ENCODE measurements around the gene SCAPER.
"Not testable (repeated sequence)": the region's sequence is repeated elsewhere in the genome, so short reads cannot be mapped to it uniquely, and the experiment has no call there.

SCAPER gene

DNA sequence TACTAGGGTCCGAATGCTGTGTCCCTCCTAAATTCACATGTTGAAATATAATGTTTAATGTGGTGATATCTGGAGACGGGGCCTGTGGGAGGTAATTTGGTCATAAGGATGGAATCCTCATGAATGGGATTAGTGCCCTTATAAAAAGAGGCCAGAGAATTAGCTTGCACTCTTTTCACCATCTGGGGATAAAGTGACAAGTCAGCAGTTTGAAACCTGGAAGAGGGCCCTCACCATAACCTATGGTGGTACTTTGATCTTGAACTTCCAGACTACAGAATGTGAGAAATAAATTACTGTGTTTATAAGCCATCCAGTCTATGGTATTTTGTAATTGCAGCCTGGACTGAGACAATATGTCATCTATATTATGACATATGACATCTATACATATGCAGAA is 436.4 kb downstream of the SCAPER start:
- DNase-seq = no peak

DNA sequence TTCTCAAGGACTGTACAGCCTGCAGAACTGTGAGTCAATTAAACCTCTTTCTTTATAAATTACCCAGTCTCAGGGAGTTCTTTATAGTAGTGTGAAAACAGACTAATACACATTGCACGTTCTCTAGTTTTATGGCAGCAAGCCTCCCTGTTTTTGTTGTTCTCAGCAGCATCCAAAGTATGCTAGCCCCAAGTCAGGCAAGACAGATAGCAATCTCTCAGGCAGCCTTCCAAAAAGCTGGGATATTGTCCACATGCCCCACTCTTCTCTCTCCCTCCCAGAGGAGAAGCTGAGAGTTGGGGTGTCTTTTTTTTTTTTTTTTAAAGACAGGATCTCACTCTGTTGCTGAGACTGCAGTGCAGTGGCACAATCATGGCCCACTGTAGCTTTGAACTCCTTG is 438.0 kb downstream of the SCAPER start:
- no peak for DNase-seq

DNA sequence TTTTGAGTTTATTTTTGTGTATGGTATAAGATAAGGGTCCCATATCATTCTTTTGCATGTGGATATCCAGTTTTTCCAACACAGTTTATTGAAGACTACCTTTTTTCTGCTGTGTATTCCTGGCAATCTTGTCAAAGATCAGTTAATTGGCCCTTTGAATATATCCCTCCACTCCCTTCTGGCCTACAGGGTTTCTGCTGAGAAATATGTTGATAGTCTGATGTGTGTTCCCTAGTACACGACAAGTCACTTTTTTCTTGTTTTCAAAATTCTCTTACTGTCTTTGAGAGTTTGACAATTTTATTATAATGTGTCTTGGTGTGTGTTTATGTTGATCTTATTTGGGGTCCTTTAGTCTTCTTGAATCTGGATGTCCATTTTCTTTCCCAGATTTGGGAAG is 439.4 kb downstream of the SCAPER start:
- no peak for DNase-seq

DNA sequence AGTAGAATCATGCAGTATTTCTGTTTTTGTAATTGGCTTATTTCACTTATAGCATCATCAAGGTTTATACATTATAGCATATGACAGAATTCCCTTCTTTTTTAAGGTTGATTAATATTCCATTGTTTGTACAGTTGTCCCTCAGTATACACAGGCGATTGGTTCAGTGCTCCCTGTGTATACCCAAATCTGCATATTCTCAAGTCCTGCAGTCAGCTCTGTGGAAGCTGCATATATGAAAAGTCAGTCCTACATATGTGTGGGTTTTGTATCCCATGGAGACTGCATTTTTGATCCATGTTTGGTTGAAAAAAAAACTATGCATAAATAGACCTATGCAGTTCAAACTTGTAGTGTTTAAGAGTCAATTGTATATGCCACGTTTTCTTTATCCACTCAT is 440.9 kb downstream of the SCAPER start:
- no peak for DNase-seq

DNA sequence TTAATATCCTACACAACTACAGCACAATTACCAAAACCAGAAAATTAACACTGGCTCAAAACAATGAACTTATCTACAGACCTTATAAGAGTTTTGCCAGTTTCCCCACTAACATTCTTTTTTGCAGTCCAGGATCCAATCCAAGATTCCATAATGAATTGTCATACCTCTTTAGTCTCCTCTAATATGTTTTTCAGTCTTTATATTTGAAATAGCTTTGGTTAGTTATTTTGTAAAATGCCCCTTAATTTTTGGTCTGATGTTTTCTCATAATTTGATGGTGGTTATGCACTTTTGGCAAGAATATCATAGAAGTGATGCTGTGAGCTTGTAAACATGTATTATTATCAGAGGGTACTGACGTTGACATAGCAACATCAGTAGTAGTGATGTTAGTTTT is 444.3 kb downstream of the SCAPER start:
- no peak for DNase-seq

DNA sequence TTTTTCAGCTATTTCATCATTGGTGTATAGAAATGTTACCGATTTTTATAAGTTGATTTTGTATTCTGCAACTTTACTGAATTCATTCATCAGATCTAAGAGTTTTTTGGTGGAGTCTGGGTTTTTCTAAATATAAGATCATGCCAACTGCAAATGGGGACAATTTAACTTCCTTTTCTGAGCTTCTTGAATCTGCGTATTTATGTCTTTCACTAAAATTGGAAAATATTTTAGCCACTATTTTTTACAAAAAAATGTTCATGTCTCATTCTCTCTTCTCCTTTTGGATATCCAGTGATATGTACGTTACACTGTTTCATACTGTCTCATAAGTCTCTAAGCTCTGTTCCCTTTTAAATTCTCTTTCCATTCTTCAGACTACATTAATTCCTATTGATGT is 444.8 kb downstream of the SCAPER start:
- no peak for DNase-seq

DNA sequence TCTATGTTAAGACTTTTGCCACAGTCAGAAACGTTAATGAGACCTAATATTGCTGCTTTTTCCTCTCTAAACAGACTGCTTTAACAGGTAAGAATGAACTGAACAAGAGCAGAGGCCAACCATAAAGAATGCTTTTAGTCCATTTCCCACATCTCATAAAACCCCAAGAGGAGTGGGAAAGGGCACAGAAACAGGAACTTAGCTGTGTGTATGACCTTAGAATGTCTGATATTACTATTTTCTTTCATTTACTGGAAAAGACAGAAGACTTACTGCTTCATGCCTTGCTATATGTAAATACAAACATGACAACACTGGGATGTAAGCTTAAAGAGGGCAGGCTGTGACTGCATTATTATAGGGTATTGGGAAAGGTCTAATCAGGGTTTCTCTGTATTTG is 453.6 kb downstream of the SCAPER start:
- DNase-seq = no peak

DNA sequence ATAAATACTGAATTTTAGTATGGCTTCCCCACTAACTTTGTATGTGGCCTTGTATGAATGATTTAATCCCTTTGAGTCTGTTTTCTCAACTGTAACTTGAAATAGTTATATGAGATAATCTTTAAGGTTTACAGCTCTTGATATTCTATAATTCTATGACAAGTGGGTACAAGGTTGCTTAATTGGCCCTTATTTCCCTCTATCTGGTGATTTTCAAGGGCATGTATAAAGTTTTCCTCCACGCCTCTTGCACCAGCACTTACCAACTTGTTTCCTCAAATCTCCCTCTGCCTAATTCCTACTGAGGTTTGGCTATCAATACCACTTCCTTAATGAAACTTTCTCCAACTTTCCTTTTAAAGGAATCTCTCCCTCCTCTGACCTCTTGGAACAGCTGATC is 455.7 kb downstream of the SCAPER start:
- no peak for DNase-seq

DNA sequence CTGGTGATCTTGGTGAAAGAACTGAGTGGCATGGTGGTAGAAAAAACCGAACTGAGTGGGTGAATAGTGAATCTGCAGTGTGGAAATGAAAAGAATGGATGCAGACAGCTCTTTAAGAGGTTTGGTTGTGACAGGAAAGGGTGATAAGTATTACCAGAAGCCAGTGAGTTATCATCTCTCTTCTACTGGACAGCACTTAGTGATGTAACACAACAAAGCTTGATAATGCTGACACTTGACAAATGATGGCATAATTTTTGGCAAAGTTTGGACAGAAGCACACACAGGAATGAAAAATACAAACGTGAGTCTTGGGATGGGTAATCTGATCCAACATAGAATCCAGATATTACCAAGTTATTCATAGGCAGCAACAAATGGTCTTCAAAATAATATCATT is 456.4 kb downstream of the SCAPER start:
- DNase-seq = no peak

GRCh38 chr15:76447728-76448441 is 457.3 kb downstream of the SCAPER start:
- no peak for DNase-seq

GRCh38 chr15:76440441-76440840 is 464.7 kb downstream of the SCAPER start:
- no peak for DNase-seq

DNA sequence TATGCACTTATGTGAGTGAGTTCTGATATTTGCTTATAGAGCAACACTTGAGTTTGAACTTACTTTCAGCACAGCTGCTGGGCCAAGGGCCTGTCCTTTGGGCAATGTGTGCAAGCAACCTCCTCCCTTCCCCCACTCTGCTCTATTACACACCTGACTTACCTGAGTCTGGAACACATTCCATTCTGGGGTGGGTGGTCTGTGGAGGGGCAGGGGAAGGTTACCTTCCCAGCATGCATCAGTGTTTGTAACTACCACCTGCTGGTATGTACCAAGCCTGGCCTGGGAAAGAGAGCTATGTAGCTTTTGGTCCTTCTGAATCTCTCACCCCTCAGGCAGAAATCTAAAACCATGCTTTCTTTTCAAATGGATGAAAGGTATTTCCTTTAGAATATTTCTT is 465.6 kb downstream of the SCAPER start:
- no peak for DNase-seq

DNA sequence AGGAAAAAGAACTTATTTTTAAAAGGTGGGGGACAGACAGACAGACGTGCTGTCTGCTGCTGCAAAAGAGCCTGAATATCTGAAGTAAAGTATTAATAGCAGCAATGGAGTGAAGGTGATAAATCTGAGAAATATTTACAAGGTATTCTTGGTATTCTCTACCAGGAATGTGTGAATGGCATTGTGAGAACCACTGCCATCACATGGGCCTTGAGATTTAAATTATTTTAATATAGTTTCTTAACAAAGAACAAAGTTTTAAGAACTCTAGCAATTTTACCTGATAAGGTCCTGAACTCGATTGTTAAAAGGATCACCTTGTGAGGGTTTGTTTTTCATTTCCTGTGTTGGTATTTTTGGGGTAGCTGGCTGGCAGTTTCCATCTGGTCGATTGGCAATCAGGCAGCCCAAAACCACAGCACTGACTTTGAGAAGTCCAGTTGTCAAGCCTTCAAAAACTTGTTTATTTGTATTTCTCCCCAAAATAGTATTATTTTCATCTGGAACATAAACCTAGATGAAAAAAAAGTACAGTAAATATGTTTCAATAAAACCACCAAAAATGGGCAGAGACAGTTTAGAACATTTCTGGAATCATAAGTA is 471.2 kb downstream of the SCAPER start:
- DNase-seq = no peak

- not testable (repeated sequence) for DNase-seq
Observed at GRCh38 chr15:76433036-76433435, 472.1 kb downstream of the SCAPER start.

DNA sequence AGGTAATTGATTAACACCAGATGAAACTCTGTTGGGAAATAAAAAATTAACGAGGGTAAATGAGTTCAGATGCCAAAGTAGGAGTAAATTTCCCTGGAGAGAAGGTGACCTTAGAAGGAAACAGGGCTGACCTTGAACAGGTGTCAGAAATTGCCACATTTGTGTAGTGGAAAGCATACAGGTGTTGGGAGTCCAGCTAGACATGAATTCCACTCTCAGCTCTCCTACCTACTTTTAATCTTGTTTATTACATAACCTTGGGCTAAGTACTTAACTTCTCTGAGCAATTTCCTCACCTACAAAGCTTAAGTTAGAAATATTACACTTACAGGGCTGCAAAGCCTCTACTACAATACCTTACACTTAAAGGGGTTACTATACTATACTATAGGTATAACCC is 472.5 kb downstream of the SCAPER start:
- DNase-seq = no peak

- no peak for DNase-seq
Observed at GRCh38 chr15:76431971-76432370, 473.2 kb downstream of the SCAPER start.

- not testable (repeated sequence) for DNase-seq
Observed at GRCh38 chr15:76430711-76431110, 474.4 kb downstream of the SCAPER start.

DNA sequence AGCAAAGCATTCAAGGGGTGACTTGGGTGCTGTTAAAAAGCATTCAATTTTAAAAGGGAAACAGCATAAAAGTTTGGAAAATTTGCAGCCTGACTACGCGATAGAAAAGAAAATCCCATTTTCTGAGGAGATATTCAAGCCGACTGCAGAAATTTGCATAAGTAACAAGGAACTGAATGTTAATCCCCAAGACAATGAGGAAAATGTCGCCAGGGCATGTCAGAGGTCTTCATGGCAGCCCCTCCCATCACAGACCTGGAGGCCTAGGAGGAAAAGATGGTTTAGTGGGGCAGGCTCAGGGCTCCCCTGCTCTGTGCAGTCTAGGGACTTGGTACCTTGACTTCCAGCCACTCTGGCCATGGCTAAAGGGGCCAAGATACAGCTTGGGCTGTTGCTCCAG is 475.5 kb downstream of the SCAPER start:
- no peak for DNase-seq

- DNase-seq = no peak
Observed at GRCh38 chr15:76426941-76427340, 478.2 kb downstream of the SCAPER start.

- DNase-seq = no peak
Observed at GRCh38 chr15:76418352-76419140, 486.6 kb downstream of the SCAPER start.

DNA sequence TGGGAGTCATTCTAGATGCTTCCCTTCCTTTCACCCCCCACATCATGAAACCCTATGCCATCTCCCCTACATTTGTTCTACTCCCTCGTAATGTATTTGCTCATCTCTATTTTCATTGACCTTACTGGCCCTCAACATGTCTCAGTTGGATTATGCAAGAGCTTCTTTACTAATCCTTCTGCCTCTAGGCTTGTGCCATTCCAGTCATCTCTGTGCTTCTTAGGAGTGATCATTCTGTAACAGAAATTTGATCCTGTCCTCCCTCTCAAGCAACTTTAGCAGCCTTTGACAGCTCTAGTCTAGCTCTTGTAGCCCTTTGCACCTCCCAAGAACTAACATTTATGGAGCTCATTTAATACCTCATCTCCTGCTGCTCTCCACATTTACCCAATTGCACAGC is 503.9 kb downstream of the SCAPER start:
- no peak for DNase-seq

GRCh38 chr15:76398317-76399104 is 506.6 kb downstream of the SCAPER start:
- no peak for DNase-seq

DNA sequence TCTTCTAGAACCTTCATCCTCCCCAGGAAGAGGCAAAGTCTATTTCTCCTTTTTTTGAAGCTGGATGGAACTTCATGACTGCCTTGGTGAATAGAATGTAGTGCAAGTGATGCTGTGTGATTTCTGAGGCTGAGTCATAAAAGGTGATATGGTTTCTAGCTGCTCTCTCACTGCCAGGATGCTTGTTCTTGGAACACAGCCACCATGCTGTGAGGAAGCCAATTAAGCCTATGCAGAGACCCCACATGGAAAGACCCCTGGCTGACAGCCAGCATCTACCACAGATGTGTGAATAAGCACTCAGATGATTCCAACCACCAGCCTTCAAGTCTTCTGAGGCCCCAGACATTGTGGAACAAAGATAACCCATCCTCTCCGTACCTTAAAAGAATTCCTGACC is 511.5 kb downstream of the SCAPER start:
- DNase-seq = no peak
